ENCODE data around the gene PPIF.

PPIF gene

DNA sequence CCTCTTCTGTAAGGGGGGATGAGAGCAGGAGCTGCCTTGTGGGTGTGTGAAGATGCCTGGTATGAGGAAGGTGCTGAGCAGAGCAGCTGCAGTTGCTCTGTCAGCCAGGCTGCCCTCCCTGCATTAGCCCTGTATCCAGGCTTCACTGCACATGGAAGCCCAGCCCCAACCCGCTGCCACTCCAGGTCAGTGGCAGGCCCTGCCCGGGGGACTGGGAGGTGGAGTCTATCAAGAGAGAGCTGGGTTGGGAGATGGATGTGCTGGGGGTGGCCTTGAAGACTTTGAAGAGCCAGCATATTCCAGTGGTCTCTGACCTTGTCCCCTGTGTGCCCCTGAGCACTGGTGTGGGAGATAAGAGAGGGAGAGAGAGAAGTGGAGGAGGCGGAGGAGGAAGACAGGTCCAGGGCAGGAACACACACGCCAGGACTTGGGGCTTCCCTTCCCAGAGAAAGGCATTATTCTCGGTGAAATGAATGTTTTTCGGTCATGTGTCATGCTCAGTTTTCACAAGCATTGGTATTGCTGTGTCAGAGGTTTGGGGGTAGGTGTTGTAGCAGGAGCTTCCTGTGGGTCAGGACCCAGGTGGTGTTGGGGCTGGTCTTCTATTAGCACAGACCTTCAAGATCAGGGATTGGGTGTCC, 2.6 kb downstream of the PPIF start:
- peaks cover 64% of the 10 kb centered on the region for H3K36me3 ChIP-seq
- peak overlapping the region; percentile 78 to 96 for H3K4me3 ChIP-seq (ENCODE audit: low read depth in 1 of 2, low read length in 1 of 2)
- peak overlapping the region; percentile 100 for H3K27ac ChIP-seq
- H3K9me3 ChIP-seq = no peaks in the 10 kb centered on the region
- TF ChIP-seq, protein P1, sequence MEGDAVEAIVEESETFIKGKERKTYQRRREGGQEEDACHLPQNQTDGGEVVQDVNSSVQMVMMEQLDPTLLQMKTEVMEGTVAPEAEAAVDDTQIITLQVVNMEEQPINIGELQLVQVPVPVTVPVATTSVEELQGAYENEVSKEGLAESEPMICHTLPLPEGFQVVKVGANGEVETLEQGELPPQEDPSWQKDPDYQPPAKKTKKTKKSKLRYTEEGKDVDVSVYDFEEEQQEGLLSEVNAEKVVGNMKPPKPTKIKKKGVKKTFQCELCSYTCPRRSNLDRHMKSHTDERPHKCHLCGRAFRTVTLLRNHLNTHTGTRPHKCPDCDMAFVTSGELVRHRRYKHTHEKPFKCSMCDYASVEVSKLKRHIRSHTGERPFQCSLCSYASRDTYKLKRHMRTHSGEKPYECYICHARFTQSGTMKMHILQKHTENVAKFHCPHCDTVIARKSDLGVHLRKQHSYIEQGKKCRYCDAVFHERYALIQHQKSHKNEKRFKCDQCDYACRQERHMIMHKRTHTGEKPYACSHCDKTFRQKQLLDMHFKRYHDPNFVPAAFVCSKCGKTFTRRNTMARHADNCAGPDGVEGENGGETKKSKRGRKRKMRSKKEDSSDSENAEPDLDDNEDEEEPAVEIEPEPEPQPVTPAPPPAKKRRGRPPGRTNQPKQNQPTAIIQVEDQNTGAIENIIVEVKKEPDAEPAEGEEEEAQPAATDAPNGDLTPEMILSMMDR (IDR thresholded peaks at IDR 0.05) = no peak
- no peaks in the 10 kb centered on the region for H3K27me3 ChIP-seq
- peaks cover 79 to 94% of the 10 kb centered on the region in 2 experiments for H3K4me1 ChIP-seq (ENCODE audit: control insufficient read depth in 1 of 2, insufficient read depth in 1 of 2, low read depth in 1 of 2, low read length in 1 of 2)

DNA sequence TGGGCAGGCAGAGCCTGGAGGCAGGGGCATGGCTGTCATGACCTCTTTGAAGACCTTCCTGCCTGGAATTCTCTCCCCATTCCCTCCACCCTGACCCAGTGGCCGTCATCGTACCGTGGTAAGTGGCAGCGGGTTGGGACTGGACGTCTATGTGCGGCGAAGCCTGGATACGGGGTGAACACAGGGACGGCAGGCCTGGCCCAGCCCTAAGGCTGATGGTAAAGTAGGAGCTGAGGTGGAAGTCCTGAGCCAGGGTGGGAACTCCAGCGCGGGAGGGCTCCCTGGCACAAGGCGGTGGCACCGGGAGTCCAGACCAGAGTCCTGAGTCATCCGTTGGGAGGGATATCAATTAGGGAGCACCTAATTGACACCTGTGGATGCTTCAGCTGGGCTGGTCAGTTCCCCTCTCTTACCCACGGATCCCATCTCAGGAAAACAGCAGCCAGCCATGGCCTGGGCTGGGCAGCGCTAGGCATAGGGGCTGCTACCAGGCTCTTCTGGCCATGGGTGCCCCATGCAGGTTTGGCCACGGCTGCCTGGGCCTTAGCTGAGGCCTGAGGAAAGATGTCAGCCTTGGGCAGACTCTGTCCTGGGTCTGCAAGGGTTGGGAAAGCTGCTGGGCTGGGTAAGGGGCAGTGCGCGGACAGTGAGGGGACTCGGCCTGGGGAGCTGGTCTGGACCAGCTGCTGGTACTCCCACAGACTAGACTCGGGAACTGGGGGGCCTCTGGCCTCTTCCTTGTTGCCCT, 3.3 kb downstream of the PPIF start:
- TF ChIP-seq, protein P1 (IDR thresholded peaks at IDR 0.05) = no peak
- Histone ChIP-seq H3K4me1 (ENCODE audit: control insufficient read depth in 1 of 2, insufficient read depth in 1 of 2, low read depth in 1 of 2, low read length in 1 of 2) (peaks cover 76 to 94% of the 10 kb centered on the region in 2 experiments), H3K4me3 (ENCODE audit: low read depth in 1 of 2, low read length in 1 of 2) (no peak overlapping the region), H3K9me3 (no peaks in the 10 kb centered on the region), H3K27me3 (no peaks in the 10 kb centered on the region), H3K36me3 (peaks cover 71% of the 10 kb centered on the region), H3K27ac (peak overlapping the region; percentile 100)

DNA sequence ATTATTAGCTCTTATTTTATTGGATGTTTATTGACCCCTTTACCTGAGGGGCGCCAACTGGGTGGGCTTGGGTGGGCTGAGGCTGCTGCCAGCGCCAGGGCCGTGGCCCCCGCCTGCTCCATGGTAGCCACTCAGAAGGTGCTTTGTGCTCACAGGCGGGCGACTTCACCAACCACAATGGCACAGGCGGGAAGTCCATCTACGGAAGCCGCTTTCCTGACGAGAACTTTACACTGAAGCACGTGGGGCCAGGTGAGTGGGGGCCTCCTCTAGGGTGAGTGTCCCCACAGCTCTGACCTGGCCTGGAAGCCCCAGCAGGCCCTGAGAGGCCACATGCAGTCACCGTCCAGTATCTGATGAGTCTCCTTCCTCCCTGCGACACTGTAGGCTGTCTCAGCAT, 4.1 kb downstream of the PPIF start:
- Histone ChIP-seq H3K36me3 (peaks cover 73% of the 10 kb centered on the region), H3K27me3 (no peaks in the 10 kb centered on the region)

DNA sequence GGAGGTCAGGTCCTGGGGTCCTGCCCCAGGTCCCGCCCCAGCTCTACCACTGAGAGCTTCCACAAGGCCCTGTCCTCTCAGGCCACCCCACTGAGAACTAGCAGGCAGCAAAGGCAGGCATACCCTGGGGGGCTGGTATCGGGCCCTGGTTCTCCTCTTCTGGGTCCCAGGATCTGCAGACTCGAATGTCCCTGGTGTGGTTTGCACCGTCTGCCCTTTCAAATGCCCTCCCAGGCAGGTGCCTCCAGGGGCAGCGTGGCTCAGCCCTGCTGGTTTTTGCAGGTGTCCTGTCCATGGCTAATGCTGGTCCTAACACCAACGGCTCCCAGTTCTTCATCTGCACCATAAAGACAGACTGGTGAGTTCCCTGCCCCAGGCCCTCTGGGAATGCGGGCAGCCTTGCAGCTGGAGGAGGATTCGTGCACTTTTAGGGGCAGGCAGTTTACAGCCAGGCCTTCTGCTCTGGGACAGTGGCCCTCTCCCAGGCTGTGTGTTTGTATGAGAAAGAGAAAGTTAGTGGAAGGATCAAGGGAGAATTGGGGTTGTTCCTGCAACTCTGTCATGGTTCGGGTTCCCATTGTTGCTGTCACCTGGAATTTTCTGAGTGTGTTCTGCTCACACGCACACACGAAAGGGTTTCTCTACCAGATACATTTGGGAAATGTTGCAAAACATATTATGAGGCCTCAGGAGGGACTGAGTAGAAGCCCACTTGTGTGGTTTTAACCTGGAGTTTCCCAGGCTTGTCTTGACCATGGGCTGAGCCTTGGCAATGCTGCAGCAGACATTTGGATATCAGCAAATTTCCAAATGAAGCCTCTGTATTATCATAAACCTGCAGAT, 5.0 kb downstream of the PPIF start:
- Histone ChIP-seq H3K4me1 (ENCODE audit: control insufficient read depth in 1 of 2, insufficient read depth in 1 of 2, low read depth in 1 of 2, low read length in 1 of 2) (peaks cover 75 to 93% of the 10 kb centered on the region in 2 experiments), H3K27me3 (no peaks in the 10 kb centered on the region), H3K36me3 (peaks cover 73% of the 10 kb centered on the region), H3K9me3 (no peaks in the 10 kb centered on the region), H3K4me3 (ENCODE audit: low read depth in 1 of 2, low read length in 1 of 2) (peak overlapping the region in 1 of 2 experiments; percentile 19), H3K27ac (peak overlapping the region; percentile 82)
- TF ChIP-seq, protein P1 (IDR thresholded peaks at IDR 0.05) = no peak

More for the DNA sequence above, 4.1 kb downstream of the PPIF start:
- Histone ChIP-seq H3K9me3 (no peaks in the 10 kb centered on the region), H3K4me3 (ENCODE audit: low read depth in 1 of 2, low read length in 1 of 2) (no peak overlapping the region), H3K4me1 (ENCODE audit: control insufficient read depth in 1 of 2, insufficient read depth in 1 of 2, low read depth in 1 of 2, low read length in 1 of 2) (peaks cover 76 to 94% of the 10 kb centered on the region in 2 experiments), H3K27ac (peak overlapping the region; percentile 82)
- TF ChIP-seq, protein P1 (IDR thresholded peaks at IDR 0.05) = no peak

DNA sequence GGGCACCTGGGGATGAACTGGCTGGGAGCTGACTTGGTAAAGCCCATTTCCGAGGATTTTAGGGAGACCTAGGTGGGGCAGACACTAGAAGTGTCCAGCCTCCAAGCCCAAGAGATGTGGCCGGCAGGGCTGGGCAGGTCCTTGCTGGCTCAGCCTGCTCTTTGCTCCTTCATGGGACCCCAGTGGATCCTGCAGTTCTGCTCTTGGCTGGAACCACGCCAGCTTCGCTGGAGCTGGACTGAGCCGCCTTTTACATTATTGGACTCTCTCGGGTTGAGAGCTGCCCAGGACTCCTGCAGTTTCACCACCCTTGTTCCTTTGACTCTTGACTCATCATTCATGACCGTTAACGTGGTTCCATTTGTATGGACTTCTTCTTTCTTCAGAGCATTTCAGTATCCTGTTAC, 5.7 kb downstream of the PPIF start:
- peaks cover 73% of the 10 kb centered on the region for H3K36me3 ChIP-seq
- H3K4me1 ChIP-seq (ENCODE audit: control insufficient read depth in 1 of 2, insufficient read depth in 1 of 2, low read depth in 1 of 2, low read length in 1 of 2) = peaks cover 75 to 88% of the 10 kb centered on the region in 2 experiments

More for the DNA sequence above, 5.7 kb downstream of the PPIF start:
- Histone ChIP-seq H3K27ac (peak overlapping the region; percentile 82), H3K9me3 (no peaks in the 10 kb centered on the region), H3K27me3 (no peaks in the 10 kb centered on the region), H3K4me3 (ENCODE audit: low read depth in 1 of 2, low read length in 1 of 2) (peak overlapping the region in 1 of 2 experiments; percentile 19)
- TF ChIP-seq, protein P1 (IDR thresholded peaks at IDR 0.05) = no peak

All from neutrophil (primary cell).